Activated CD4-positive, alpha-beta T cell treated with anti-CD3 and anti-CD28 coated beads, Interleukin-2, Interleukin-6, amounts not matched to agents 100 ng/mL and 50 ng/mL, durations not matched to agents 16 hours and 8 hours (primary cell): ENCODE measurements around the gene RASA2.

Experiments used
- DNase-seq: peaks from one replicate; pipeline ENCODE4 v3.0.0-alpha.2; 2020

The RASA2 gene

GRCh38 chr3:141648055-141648910 lies 161.5 kb downstream of the RASA2 start:
- no peak for DNase-seq

GRCh38 chr3:141649871-141650270 lies 163.0 kb downstream of the RASA2 start:
- no peak for DNase-seq

GRCh38 chr3:141650783-141651182 lies 164.0 kb downstream of the RASA2 start:
- DNase-seq = no peak

- no peak for DNase-seq
Observed at GRCh38 chr3:141651409-141651808, 164.6 kb downstream of the RASA2 start.

GRCh38 chr3:141652349-141652748 lies 165.5 kb downstream of the RASA2 start:
- DNase-seq = no peak

- DNase-seq = no peak
Observed at GRCh38 chr3:141653847-141654246, 167.0 kb downstream of the RASA2 start.

GRCh38 chr3:141655801-141656200 lies 169.0 kb downstream of the RASA2 start:
- no peak for DNase-seq

GRCh38 chr3:141656771-141657170 lies 169.9 kb downstream of the RASA2 start:
- DNase-seq = no peak

GRCh38 chr3:141657516-141657915 lies 170.7 kb downstream of the RASA2 start:
- DNase-seq = no peak

- no peak for DNase-seq
Observed at GRCh38 chr3:141659821-141660613, 173.2 kb downstream of the RASA2 start.

GRCh38 chr3:141660614-141660947 lies 173.8 kb downstream of the RASA2 start:
- DNase-seq = no peak

- no peak for DNase-seq
Observed at GRCh38 chr3:141661229-141662196, 174.7 kb downstream of the RASA2 start.

- DNase-seq = no peak
Observed at GRCh38 chr3:141663993-141664392, 177.2 kb downstream of the RASA2 start.
